Measurements from ENCODE around the gene AVP. TPM values are rescaled to one million over a fixed set of nuclear protein-coding genes. Genes with fewer than 3 reads are reported as not detected.

AVP gene
- total RNA-seq, 4 donors from 2014 or later: 5.8 TPM; not detected in 3

DNA sequence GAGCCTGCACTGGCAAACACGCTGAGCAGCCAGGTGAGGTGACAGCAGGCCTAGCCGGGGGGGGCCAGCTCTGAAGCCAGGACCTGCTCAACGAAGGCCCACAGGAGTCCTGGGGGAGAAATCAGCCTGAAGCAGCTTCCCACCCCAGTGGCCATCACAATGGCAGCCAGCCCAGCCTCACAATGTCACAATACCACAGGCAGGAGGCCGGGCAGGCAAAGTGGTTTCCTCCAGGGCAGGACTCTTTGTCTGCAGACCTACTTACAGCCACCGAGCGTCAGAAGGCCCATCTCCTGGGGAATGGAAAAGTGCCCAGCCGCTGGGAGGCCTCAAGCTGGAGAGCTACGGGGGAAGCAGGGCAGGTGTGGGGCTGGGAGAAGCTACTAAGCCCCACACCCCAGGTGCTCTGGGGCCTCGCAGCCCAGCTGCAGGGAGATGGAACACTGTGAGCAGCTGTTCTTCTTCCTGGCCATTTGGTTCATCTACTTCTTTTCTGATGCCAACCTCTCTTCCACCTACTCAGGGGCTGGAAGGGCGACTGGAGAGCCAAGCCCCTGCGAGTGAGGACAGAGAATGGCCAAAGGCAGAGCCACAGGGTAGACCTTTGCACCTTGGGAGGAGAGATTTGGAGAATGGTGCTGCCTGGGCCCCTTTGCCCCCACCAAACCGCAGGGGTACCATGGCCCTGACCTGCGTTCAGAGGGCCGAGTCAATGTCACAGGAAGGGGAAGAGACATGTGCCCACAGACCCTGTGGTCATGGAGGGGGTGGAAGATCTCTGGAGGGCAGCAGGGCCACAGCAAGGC, 22.3 kb upstream of the AVP start:
- Histone ChIP-seq H3K4me3 (no peak overlapping the region), H3K27me3 (no peaks in the 10 kb centered on the region), H3K4me1 (no peaks in the 10 kb centered on the region), H3K36me3 (peaks cover 0 to 29% (median 0%) of the 10 kb centered on the region in 3 donors), H3K27ac (no peak overlapping the region), H3K9me3 (no peaks in the 10 kb centered on the region)
- DNase-seq: no peak
- no peak for TF ChIP-seq POLR2A (IDR thresholded peaks at IDR 0.05)

DNA sequence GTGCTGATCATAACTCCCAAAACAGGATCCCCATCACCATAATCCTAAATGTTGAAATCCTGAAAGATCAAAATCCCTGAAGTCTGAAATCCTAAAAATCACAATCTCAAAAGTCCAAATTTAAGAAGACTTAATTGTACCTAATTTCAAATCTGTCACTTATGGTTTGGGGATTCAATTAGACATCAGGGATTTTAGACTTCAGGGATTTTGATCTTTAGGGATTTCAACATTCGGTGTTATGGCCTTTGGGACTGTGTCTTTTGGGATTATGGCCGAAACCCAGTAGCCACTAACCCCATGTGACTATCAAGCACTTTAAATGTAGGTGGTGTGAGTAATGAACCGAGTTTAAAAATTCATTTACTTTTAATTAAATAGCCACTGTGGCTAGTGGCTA, 21.7 kb upstream of the AVP start:
- no peak for TF ChIP-seq POLR2A (IDR thresholded peaks at IDR 0.05)
- TF ChIP-seq, protein P1, sequence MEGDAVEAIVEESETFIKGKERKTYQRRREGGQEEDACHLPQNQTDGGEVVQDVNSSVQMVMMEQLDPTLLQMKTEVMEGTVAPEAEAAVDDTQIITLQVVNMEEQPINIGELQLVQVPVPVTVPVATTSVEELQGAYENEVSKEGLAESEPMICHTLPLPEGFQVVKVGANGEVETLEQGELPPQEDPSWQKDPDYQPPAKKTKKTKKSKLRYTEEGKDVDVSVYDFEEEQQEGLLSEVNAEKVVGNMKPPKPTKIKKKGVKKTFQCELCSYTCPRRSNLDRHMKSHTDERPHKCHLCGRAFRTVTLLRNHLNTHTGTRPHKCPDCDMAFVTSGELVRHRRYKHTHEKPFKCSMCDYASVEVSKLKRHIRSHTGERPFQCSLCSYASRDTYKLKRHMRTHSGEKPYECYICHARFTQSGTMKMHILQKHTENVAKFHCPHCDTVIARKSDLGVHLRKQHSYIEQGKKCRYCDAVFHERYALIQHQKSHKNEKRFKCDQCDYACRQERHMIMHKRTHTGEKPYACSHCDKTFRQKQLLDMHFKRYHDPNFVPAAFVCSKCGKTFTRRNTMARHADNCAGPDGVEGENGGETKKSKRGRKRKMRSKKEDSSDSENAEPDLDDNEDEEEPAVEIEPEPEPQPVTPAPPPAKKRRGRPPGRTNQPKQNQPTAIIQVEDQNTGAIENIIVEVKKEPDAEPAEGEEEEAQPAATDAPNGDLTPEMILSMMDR (IDR thresholded peaks at IDR 0.05): no peak
- Histone ChIP-seq H3K4me3 (no peak overlapping the region), H3K27me3 (no peaks in the 10 kb centered on the region), H3K4me1 (no peaks in the 10 kb centered on the region), H3K9me3 (no peaks in the 10 kb centered on the region), H3K27ac (no peak overlapping the region), H3K36me3 (peaks cover 0 to 29% (median 0%) of the 10 kb centered on the region in 3 donors)
- DNase-seq: no peak

DNA sequence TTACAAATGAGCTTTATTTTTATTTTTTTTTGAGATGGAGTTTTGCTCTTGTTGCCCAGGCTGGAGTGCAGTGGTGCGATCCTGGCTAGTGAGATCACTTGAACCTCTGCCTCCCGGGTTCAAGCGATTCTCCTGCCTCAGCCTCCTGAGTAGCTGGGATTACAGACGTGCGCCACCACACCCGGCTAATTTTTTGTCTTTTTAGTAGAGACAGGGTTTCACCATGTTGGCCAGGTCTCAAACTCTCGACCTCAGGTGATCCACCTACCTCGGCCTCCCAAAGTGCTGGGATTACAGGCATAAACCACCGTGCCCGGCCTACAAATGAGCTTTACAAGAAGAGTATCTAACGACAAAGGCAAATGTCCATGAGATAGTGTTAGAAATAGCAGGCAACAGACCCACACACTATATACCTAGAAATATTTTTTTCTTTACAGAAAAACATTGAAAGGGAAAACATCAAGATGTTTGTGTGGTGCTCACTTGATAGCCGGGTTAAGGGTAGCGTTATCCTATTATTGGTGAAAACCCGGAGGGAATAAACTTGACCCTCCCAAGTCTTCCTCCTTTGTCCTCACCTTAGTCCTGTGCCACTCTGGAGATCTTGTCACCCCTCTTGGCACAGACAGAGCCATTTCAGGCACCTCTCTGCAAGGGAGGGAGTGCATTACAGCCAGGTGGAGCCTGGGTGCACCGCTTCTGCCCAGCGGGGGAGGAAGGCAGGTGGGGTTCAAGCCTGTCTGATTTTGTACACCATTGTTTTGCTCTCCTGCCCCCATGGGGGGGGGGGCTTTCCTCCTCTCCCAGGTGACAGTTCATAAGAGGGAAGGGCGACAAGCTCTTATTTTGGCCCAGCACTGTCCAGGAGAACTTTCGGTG, 21.0 kb upstream of the AVP start:
- no peak overlapping the region for H3K4me3 ChIP-seq
- no peak overlapping the region for H3K27ac ChIP-seq
- TF ChIP-seq, protein P1 (IDR thresholded peaks at IDR 0.05): no peak
- TF ChIP-seq POLR2A (IDR thresholded peaks at IDR 0.05): no peak
- H3K9me3 ChIP-seq: no peaks in the 10 kb centered on the region
- H3K36me3 ChIP-seq: peaks cover 0 to 29% (median 0%) of the 10 kb centered on the region in 3 donors
- no peaks in the 10 kb centered on the region for H3K4me1 ChIP-seq
- DNase-seq: no peak
- H3K27me3 ChIP-seq: no peaks in the 10 kb centered on the region

DNA sequence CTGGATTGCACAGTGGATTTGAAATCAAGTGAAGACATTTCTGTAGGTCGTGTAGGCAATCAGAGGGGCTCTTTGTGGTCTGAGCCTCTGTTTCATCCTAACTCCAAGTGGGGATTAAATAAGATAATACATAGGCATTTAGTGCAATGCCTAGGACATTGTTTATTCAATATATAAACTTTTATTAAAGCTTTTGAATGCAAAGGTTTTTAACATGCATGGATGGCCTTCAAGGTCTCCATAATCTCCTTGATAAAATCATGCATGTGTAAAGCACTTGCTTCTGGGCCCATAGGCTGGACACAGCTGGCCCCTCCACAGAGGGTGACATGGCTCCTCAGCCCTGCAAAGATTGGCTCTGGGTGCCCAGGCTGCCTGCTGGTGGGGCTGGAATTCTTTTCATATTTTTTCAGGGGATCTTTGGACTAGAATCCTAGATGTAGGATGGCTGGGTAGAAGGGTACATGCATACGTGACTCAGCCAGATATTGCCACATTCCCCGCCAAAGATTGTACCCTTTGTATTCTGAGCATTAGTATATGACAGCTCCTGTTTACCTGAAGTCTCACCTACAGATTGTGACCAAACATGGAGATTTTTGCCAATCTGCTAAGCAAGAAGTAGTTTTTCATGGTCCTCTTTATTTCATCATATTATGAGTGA, 19.0 kb upstream of the AVP start:
- no peaks in the 10 kb centered on the region for H3K9me3 ChIP-seq
- H3K4me1 ChIP-seq: no peaks in the 10 kb centered on the region
- H3K4me3 ChIP-seq: no peak overlapping the region
- no peak for DNase-seq
- no peak overlapping the region for H3K27ac ChIP-seq
- H3K36me3 ChIP-seq: peaks cover 0 to 15% (median 0%) of the 10 kb centered on the region in 3 donors
- H3K27me3 ChIP-seq: no peaks in the 10 kb centered on the region
- TF ChIP-seq, protein P1 (IDR thresholded peaks at IDR 0.05): no peak
- TF ChIP-seq POLR2A (IDR thresholded peaks at IDR 0.05): no peak

DNA sequence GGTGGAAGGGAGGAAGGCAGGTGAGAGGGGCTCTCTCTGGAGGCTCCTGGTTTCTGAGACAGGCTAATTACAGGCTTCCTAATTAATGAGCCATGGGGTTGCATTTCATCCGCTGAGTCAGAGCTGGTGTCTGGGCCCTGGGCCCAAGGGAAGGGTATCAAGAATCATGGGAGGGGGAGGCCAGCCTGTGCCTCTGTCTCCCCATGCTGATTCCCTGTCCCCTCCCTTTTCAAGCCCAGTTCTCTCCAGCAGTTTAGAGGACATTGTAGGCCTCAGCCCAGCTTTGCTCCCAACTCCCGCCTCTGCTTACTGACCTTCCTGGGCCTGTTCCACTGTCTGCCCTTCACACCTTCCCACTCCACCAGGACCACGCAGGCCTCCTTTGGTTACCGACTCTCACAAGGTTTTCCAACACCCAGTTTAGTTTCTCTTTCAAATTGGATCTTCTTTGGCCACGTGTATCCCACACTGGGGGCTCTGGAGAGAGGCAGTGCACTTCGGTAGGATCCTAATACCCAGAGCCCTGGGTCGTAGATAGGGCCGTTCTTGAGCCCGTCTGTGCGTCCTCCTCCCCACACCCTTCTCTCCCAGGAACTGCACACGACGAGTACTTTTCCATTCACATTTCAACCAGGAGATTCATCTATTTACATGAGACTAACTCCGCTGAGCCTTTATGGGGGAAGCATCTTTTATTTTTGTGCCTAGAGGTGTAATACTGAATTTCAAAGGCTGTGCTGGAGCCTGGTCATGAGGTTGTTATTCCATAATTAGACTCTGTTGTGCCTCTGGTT, 18.2 kb upstream of the AVP start:
- Histone ChIP-seq H3K4me1 (no peaks in the 10 kb centered on the region), H3K36me3 (peaks cover 0 to 8% (median 0%) of the 10 kb centered on the region in 3 donors), H3K4me3 (no peak overlapping the region), H3K9me3 (no peaks in the 10 kb centered on the region), H3K27me3 (no peaks in the 10 kb centered on the region), H3K27ac (no peak overlapping the region)
- TF ChIP-seq, protein P1 (IDR thresholded peaks at IDR 0.05): no peak
- TF ChIP-seq POLR2A (IDR thresholded peaks at IDR 0.05): no peak
- no peak for DNase-seq

Measured in Peyer's patch (tissue), 4 donors.